NB4 (cell line): ENCODE data around the gene HINT2.

Experiments
- DNase-seq: peaks from one replicate; pipeline ENCODE4 v3.0.0; 2010; ENCODE audit warnings: low read depth
- H3K4me3 ChIP-seq: one replicate; pipeline ENCODE4 v1.5.1; 2011; ENCODE audit warnings: mild to moderate bottlenecking, low read depth, low read length, moderate library complexity
- MYC ChIP-seq: IDR thresholded peaks from 2 replicates; pipeline ENCODE4 v1.6.1; 2011; ENCODE audit warnings: low read depth, low read length
- POLR2A ChIP-seq: IDR thresholded peaks from 2 replicates; pipeline ENCODE4 v1.6.1; 2011; ENCODE audit warnings: mild to moderate bottlenecking; ENCODE audit not compliant: insufficient read length; ENCODE audit errors: extremely low read depth
- TF ChIP-seq, protein P1 (sequence below): IDR thresholded peaks from one replicate; pipeline ENCODE4 v1.5.1; 2012; ENCODE audit warnings: low read depth, low read length
- TF ChIP-seq, protein P2 (sequence below): IDR thresholded peaks from 2 replicates; pipeline ENCODE4 v1.6.1; 2011; ENCODE audit warnings: low read depth, low read length

Gene HINT2

DNA sequence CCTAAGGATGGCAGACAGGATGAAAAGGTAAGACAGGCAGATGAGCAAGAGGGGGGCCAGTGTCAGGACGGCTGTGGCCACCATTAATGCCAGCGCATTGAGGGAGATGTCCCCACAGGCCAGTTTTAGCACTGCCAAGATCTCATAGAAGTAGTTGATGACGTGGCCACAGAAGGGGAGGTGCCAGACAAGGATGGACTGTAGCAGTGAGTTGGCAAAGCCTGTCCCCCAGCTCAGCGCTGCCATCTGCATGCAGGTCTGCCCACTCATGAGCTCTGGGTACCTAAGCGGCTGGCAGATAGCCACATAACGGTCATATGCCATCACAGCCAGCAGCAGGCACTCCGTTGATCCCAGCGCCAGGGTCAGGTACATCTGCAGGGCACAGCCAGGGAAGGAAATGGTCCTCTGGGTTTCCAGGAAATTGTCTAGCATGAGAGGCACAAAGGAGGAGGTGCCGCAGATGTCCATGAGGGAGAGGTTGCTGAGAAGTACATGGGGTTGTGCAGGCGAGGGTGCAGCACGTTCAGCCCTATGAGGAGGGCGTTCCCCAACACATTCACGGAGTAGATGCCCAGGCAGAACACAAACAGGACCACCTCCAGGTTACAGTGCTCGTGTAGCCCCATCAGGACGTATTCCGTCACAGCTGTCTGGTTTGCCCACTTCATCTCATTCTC, 44.6 kb upstream of the HINT2 start:
- DNase-seq, result peak; percentile 45
- TF ChIP-seq, protein P1, sequence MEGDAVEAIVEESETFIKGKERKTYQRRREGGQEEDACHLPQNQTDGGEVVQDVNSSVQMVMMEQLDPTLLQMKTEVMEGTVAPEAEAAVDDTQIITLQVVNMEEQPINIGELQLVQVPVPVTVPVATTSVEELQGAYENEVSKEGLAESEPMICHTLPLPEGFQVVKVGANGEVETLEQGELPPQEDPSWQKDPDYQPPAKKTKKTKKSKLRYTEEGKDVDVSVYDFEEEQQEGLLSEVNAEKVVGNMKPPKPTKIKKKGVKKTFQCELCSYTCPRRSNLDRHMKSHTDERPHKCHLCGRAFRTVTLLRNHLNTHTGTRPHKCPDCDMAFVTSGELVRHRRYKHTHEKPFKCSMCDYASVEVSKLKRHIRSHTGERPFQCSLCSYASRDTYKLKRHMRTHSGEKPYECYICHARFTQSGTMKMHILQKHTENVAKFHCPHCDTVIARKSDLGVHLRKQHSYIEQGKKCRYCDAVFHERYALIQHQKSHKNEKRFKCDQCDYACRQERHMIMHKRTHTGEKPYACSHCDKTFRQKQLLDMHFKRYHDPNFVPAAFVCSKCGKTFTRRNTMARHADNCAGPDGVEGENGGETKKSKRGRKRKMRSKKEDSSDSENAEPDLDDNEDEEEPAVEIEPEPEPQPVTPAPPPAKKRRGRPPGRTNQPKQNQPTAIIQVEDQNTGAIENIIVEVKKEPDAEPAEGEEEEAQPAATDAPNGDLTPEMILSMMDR, result no peak
- no peak for TF ChIP-seq MYC
- no peak overlapping the region for H3K4me3 ChIP-seq

DNA sequence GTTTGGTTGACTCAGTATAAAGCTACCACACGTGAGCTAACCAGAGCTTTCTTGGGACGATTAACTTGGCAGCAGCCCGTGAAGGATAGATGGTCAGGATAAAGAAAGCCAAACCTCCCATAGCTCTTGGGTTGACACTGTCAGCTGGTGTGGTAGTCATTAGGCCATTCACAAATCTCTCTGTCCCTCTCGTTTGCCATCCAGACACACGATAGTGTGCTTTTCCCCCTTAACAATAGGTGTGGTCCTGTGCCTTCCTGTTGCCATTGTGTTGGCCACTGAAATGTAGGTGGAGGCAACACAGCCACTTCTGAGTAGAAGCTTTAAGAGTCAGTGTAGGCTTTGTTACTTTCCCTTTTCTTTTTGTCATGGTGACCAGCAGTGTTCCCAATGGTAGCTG, 43.6 kb upstream of the HINT2 start:
- no peak for DNase-seq
- H3K4me3 ChIP-seq, result no peak overlapping the region
- TF ChIP-seq, protein P2, sequence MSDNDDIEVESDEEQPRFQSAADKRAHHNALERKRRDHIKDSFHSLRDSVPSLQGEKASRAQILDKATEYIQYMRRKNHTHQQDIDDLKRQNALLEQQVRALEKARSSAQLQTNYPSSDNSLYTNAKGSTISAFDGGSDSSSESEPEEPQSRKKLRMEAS, result no peak
- TF ChIP-seq, protein P1, result no peak
- TF ChIP-seq MYC, result no peak
- TF ChIP-seq POLR2A, result no peak

DNA sequence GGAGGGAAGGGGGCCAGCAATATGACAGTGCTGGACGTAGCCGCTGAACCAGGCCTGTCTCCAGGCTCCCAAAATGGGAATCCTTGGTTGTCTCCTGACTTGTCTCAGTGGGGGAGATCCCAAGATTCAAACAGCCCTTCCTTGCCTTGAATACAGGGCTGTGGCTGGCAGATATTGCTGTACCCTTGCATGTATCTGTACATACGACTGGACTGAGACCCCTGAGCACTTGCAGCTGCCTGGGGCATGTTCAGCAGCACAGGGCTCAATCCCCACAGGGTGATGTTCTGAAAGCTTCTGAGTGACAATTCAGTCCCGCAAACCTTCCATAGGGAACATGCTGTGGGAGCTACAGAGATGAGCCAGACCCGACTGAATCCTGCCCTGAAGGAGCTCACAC, 42.0 kb upstream of the HINT2 start:
- H3K4me3 ChIP-seq, result no peak overlapping the region
- TF ChIP-seq MYC (no peak), POLR2A (no peak)
- TF ChIP-seq, protein P2, result no peak
- TF ChIP-seq, protein P1, result no peak
- DNase-seq, result no peak

DNA sequence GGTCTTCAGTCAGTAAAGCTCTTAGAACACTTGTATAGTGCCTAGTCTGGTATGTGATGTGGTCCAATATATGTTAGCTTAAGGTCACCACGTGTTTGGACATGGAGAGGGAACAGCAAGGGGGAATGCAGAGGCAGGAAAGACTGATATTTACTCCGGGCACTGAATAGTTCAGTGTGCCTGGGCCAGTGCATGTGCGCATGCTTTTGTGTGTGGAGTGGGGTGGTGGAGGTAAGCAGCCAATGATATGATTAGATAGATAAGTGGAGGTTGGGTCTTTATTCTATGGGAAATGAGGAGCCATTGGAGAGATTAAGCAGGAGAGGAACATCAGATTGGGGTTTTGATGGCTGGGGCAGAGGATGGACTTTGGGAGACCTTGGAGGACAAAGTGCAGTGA, 41.4 kb upstream of the HINT2 start:
- DNase-seq, result no peak
- TF ChIP-seq, protein P2, result no peak
- TF ChIP-seq, protein P1, result no peak
- no peak for TF ChIP-seq MYC
- no peak for TF ChIP-seq POLR2A

DNA sequence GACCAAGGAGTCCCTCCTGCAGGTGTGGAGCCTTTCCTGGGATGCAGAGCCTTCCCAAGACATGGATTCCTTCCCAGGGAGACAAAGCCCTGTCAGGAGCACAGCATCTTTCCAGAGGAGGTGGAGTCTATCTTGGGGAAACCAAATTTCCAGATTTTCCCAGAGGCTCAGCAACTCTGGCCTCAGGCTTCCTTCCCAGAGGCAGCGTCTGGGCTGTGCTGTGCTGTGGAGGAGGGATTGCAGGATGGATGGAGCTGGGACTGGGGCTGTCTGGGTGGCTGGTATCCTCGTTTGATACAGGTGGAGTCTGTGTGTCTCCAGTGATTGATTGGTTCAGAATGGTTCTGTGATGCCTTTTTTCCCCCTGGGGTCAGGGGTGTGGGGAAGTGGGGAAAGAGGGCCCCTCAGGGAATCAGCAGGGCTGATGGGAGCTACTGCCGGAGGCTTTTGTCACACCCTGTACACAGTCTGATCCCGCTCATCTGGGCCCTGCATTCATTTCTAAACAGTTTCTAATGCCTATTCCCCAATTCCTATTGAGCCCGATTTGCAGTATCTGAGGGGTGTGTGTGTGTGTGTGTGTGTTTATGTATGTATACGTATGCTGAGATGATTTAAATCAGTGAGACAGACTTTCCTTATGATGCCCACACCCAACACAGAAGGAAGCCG, 39.4 kb upstream of the HINT2 start:
- no peak overlapping the region for H3K4me3 ChIP-seq
- TF ChIP-seq POLR2A (no peak), MYC (no peak)
- TF ChIP-seq, protein P2, result no peak
- TF ChIP-seq, protein P1, result no peak
- DNase-seq, result no peak

More for the DNA sequence above, 41.4 kb upstream of the HINT2 start:
- no peak overlapping the region for H3K4me3 ChIP-seq
